ENCODE data around the gene RNPEP.

GRCh38 chr1:202031796-202032195, 49.3 kb downstream of the RNPEP start:
- TF ChIP-seq CTCF (IDR thresholded peaks at IDR 0.05): no peak
- TF ChIP-seq POLR2A (IDR thresholded peaks at IDR 0.05): no peak
